HG03066 (cell line): ENCODE data around the gene TNS3.
A peak's percentile ranks its signal among the peaks of the same experiment; 100 is the strongest.
"Not testable (repeated sequence)": the region's sequence is repeated elsewhere in the genome, so short reads cannot be mapped to it uniquely, and the experiment has no call there.

Experiments
- ATAC-seq: cut with Tn5 transposase; IDR thresholded peaks from one replicate; pipeline ENCODE4 v1.9.1; 2021; ENCODE audit warnings: low read depth; ENCODE audit not compliant: unreplicated experiment

The TNS3 gene

DNA sequence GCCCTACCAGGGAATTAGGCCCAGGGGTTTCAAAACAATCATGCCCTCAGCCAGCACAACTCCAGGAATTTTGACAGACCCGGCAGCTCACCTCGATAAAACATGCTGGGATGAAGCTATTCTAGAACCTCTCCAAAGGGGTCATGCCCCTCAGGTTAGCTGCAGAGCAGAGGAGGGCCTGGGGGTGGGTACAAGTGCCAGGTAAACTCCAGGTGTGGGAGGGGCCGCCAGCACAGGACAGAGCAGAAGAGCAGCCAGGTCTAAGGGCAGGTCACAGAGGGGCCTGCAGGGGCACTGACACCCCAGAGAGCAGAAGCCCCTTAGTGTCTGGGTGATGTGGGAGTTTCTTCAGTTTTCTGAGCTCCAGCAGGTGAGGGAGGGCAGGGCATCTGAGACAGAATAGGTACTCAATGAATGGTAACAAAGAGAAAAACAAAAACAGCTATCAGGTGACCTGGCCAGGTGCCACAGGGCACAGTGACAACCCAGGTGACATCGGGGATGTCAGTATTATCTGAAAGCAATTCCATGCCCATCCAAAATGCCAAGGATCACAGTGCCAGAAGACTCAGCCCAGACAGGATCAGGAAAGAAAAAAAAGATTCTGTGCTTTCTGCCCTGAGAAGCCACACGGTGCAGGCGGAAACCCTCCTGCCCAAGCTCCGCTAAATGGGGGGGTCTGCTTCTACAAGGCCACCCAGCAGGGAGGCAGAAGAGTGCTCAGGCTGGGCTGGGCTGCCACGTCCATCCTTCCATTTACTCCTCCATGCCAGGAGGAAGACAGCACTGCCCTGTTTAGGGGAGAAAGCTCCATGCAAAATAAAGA is 104.5 kb downstream of the TNS3 start:
- no peak for ATAC-seq

DNA sequence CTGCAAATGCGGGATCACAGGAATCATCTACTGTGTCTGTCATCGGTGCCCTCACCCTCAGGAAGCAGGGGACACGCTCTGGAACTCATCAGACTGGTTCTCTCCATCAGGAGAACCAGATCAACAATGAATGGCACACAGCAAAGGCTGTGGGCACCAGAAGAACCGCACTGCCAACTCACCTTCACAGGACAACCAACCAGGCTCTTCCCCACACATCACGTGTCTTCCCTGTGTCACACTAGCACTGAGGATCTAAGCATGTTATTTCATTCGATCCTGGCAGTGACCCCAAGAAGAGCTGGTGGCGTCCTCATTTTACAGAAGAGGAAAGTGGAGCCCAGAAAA is 106.1 kb downstream of the TNS3 start:
- ATAC-seq: no peak

DNA sequence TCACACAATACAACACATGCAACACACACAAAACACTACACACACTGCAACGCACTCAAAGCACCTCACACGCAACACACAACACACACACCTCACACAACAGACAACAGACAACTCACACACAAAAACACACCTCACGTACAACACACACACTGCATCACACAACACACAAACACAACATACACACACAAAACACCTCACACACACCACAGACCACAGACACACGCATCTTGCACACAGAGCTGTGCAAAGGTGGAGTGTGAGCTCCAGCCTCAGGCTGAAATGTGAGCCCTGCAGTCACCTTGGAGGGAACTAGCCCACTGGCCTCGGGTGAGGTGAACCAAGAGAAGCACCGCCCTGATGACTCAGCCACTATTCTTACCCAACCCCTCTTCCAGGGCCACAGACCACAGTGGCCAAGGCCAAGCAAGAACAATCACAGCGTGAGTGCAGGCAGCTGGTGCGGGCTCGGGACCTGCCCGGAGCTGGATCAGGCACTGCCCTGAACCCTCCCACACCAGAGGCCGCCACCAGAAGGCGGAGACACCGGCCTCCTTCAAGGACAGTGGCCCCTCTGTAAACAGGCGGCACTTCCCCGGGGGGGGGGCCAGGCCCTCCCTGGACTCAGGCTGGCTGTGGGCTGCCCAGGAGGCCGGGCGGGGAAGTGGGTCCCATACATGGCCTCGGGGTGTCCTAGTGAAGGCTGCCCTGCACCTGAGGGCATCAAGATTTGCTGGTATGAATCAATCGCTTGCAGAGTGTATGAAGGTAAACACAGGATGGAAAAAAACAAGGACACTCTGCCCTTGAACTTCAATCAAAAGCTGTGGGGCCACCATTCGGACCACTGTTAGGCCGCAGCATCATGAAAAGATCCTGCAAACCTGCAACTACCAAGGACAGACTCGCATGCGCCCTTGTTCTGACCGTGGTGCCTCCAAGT is 106.7 kb downstream of the TNS3 start:
- peak; percentile 88 for ATAC-seq

DNA sequence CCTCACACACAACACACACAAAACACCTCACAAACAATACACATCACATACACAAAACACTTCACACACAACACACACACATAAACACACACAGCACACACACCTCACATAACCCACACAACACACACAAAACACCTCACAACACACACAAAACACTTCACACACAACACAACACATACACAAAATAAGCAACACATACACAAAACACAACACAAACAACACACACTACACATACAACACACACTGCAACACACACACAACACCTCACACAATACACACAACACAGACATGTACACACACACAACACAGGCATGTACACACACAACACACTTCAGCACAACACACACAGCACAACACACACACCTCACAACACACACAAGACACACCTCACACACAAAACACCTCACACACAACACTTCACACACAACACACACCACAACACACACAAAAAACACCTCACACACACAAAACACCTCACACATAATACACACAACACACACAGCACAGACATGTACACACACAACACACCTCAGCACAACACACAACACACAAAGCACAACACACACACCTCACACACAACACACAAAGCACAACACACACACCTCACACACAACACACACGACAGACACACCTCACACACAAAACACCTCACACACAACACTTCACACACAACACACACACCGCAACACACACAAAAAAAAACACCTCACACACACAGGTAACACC is 107.5 kb downstream of the TNS3 start:
- no peak for ATAC-seq

DNA sequence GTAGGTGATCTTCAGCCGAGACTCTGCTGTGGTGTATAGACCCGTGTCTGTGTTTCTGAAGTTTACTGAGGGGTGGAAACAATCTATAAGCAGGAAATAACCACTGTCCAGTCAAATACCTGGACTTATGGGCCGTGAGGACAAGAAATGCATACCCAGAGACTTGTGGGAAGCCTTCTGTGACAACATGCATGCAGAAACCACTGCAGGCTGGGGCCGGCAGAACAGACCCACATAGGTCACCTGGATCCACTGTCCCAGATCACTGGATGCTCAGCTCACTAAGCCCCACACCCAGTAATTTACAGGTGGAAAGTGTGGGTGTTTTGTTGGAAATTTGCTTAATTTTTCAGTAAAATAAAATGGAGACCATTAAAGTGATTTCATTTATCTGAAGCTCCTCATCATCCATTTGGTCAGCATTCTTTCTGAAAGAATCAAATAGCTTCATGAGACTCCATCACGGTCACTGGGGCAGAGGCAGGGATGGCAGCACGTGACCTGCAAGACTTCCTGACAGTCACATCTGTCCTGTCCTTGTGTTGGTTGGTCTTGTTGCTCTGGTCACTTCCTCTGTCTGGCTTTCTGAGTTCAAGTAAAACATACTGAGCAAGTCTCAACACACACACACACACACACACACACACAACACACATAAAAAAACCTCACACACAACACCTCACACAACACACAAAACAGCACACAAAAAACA is 108.3 kb downstream of the TNS3 start:
- ATAC-seq: no peak

DNA sequence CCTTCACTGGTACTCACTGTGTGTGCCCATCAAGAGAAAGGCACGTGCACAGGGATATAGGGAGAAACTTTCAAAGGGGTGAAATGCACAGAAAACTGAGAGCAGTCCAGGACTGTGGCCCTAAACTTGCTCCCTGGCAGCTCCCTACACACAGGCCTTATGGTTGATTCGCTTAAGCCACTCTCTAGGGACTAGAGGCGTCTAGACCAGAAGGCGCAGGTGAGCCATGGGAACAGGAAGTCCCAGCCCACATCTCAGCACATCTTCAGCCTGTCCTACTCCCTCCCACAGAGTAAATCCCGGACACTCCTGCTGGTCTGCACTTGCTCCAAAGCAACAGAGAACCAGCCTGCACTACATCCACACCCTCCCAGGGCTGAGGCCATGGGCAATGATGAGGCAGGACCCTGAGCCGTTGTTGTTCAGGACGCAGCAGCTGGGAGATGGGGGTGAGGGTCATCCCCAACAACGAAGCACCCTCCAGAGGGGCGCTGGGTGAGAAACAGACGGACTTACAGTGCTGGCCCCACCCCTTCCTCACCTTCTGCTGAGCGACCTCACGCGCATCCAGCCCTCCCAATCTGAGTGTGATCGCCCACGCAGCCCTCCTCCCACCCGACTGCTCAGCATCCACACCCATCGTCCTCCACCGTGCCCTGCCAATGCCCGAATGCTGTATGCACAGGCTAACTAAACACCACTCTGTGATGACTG is 109.3 kb downstream of the TNS3 start:
- no peak for ATAC-seq

DNA sequence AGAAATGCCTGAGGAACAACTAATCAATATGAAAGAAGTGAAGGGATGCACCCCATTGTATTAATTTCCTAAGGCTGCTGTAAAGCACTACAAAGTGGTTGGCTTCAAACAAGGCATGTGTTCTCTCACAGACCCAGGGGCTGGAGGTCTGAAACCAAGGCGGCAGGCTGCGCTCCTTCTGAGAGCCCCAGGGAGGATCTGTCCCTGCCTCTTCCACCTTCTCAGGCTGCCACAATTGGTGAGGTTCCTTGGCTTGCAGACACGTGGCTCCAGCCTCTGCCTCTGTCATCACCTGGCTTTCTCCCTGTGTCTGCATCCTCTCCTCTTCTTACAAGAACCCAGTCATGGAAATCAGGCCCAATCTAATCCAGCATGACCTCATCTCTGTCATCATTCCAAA is 110.1 kb downstream of the TNS3 start:
- ATAC-seq: no peak

DNA sequence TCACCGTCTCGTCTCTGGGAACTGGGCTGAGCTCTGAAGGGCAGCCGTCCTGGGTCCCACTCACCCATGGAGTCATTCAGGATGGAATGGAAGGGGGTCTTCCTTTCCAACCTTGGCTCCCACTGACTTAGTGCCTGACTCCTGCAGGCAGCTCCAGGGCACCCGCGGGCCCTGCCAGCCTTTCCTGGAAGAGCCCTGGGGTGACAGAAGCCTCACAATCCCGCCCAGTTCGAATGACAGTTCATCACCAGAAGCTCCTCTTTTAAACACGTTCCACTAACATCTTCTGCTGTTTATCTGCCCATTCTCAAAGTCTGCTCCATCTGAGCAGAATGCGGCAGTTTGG is 110.6 kb downstream of the TNS3 start:
- no peak for ATAC-seq

DNA sequence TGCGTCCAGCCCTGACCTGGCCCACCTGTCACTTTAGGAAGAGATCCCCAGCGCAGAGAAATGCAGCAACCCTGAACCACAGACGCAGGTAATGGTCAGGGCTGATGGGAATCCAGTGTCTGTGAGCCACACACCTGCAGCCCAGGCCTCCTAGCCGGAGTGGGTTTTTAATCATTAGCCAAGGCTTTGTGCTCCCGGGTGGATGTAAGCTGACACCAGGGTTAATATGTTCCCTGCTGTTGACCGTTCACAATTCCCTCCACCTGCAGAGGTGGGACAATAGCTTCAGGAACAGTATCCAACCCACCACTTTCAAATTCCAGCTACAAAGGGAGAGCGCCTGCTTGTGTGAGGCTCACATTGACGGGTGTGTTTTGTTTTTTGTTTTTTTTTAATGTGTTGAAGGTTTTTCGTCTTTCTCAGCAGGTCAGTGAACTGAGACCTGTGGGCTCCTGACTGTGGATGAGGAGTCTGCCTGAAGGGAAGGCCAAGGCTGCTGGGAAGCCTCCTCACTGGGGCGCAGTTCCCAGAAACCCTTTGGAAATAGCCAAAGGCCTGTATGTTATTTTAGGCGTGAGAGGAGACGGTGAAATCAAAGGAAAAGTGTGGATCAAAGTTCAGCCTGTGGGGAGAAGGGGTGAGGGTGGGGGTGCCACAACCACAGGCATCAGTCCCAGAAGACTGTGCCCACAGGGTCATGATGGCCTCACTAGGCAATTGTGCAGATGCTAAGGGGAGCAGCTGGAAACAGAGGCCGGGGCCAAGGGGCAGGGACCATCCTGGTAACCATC is 111.1 kb downstream of the TNS3 start:
- no peak for ATAC-seq

DNA sequence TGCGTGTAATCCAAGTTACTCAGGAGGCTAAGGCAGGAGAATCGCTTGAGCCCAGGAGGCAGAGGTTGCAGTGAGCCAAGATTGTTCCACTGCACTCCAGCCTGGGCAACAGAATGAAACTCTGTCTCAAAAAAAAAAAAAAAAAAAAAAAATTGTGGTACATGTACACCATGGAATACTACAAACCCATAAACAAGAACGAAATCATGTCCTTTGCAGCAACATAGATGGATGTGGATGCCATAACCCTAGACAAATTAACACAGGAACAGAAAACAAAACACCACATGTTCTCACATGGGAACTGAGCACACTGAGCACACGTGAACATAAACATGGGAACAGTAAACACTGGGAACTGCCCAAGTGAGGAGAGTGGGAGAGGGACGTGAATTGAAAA is 112.1 kb downstream of the TNS3 start:
- not testable (repeated sequence) for ATAC-seq

DNA sequence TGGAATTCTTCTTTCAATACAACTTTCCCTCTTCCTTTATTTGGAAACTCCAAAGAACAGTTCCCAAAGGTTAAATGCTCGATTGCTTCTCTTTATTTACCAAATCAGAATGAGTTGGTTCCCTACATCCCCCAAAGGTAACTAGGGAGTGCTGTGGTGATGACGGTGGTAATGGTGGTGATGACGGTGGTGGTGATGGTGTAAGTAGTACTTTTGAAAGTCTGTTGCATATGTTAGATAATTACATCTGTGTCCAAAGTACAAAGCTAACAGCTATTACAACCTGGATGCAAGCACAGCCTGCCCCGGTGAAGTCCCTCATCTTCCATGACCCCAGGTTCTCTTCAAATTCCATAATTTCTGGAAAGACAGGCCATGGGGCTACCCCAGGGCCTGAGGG is 115.1 kb downstream of the TNS3 start:
- no peak for ATAC-seq

DNA sequence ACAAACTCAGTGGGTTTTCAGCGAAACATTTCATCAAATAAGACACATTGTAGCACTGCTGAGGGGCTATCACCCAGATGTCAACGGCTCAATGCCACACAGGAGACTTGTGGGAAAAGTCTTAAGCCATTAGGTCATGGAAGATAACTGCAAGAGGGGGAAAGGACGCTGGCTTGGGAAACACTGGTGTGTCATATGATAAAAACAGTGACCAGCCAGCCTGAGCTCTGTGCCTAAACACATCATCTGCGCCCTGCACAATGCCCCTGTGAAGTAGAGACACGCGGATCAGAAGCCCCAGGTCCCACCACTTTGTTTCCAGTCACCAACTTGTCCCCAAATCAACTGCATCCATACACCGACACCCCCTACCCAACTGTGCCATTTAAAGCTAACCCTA is 116.7 kb downstream of the TNS3 start:
- ATAC-seq: no peak

DNA sequence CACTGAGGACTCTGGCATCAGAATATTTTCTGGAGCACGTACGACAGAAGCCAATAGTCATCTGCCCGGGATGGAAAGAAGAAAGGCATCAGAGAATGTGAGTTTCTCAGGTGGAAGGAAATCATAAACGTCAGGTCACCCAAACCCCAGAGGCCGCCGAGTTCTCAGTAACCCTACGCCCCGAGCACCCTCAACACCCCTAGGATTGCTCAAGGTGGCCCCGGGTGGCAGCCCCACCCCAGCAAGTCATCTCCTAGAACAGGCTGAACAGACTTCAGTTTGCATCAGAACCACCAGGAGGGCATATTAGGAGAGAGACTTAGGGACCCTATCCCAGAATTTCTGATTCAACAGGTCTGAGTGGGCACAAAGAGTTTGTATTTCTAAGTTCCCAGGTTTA is 117.6 kb downstream of the TNS3 start:
- ATAC-seq: no peak

DNA sequence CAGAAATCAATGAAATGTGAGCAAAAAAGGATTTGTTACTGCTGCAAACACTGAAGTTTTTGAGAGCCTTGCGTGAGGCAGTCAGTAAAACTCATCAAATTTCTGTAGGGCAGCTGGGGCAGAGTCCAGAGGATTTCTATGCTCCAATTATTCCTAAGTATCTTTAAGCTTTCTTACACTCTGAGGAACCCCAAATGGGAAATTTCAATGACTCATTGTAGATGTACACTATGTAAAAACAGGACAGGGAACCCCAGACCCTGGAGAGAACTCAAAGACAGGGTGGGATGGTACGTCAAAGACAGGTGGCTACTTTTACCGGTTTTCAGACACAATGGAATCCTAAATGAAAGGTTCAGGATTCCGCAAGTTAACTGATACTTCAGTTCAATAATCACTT is 120.2 kb downstream of the TNS3 start:
- no peak for ATAC-seq

DNA sequence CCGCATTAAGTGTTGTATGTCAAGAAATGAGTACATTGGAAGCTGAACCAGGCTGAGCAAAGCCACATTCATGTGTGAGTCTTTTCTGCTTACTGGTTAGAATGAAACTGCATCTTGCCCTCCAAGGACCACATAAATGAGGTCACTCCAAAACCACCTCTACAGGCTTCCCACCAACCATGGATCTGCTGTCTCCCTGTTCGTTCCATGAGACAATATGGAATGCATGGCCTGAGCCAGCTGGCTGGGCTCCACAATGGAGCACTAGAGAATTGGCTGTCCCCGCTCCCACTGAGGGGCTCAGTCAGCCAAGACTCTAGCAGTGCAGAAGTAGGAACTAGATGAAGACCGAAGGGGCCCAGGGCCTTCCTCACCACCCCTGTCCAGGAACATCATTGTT is 120.8 kb downstream of the TNS3 start:
- no peak for ATAC-seq

DNA sequence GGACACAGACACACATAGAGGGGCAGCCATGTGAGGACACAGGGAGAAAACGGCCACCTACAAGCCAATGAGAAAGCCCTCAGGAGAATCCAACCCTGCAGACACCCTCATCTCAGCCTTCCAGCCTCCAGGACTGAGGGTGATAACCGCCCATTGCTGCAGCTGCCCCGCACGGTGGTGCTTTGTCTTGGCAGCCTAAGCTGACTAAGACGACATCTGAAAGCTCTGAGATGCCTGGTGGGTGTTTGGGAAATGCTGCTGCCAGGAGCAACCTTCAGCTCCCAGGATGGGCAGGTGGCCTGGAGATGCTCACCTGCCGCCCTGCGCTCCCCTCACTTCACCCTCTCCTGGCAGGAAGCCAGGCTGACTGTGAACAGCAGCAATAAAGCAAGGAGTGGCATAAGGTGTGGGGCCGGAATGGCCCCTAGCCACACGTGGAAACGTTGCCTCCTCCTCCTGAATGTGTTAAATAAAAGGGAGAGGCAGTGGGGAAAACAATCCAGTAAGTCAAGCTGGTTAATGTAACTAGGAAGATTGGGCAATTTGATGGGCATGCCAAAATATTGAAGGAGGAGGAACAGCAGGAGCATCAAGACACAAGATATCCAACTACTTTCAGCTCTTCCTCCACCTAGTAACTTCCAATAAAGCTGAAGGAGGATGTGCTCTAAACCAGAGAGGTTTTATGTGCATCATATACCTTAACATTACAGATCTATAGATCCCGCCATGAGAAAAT is 121.5 kb downstream of the TNS3 start:
- ATAC-seq: no peak

DNA sequence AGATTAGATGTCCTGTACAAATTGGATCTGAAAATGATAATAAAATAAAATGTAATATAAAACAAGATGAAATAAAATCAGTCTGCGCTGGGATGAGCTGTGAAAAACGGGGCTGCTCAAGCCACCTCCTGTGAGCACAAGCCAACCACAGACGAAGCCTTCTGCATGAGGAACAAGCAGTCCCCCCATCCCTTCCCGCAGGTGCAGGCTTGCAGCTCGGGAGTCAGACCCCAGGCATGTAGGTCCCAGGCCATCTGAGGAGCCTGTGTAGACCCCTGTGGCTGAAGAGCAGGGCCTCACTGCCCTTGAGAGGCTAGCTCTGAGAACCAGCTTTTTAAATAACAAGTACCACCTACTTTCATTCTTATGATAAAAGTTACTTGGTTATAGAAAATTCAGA is 123.4 kb downstream of the TNS3 start:
- ATAC-seq: no peak

DNA sequence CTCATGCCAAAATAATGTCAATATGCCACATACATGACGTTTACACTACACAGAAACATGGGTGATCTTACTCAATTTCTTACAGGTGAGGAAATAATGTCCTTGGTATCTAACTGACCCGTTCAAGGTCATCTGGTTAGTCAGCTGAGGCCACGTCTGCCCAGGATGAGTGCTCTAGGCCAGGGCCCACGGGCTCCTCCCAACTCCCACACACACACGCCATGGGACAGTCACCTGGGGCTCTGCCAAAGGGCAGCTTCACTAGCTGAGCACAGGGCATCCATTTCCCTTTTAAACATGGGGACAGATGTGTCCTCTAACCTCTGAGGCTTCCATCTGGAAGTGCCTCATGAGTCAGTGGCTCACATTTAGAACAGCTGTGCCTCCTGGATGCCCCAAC is 123.9 kb downstream of the TNS3 start:
- no peak for ATAC-seq
